ENCODE data around the gene CPNE2.

DNA sequence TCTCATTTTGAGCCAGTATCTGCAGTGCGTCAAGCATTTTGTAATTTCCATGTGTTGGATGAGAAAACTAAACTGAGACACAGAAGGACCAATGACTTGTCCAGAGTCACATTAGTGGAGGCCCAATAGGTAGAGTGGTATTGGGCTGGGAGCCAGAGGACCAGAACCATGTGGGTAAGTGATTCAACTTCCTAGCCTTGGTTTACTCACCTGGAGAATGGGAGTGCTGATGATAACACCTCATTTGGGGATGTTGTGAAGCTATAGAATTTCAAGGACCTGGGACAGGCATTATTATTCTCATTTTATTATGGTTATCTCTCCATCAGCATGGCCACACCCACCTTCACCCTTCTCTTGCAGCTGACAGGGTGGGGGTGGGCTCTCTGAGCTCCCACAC lies 8.1 kb downstream of the CPNE2 start:
- TF ChIP-seq, protein P1, sequence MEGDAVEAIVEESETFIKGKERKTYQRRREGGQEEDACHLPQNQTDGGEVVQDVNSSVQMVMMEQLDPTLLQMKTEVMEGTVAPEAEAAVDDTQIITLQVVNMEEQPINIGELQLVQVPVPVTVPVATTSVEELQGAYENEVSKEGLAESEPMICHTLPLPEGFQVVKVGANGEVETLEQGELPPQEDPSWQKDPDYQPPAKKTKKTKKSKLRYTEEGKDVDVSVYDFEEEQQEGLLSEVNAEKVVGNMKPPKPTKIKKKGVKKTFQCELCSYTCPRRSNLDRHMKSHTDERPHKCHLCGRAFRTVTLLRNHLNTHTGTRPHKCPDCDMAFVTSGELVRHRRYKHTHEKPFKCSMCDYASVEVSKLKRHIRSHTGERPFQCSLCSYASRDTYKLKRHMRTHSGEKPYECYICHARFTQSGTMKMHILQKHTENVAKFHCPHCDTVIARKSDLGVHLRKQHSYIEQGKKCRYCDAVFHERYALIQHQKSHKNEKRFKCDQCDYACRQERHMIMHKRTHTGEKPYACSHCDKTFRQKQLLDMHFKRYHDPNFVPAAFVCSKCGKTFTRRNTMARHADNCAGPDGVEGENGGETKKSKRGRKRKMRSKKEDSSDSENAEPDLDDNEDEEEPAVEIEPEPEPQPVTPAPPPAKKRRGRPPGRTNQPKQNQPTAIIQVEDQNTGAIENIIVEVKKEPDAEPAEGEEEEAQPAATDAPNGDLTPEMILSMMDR (IDR thresholded peaks at IDR 0.05) = no peak
- TF ChIP-seq POLR2A (IDR thresholded peaks at IDR 0.05) = no peak

All from uterus (tissue), 2 donors.